C1 segment of cervical spinal cord (tissue), 14 donors: ENCODE measurements around the gene GALNT17.

ENCODE experiments used
- DNase-seq, 14 donors: peaks; one replicate each; lab custom pipeline; 2025; lab: John Stamatoyannopoulos, UW

GALNT17 gene

GRCh38 chr7:71453630-71454029 lies 321.7 kb downstream of the GALNT17 start:
- DNase-seq: no peak

DNA sequence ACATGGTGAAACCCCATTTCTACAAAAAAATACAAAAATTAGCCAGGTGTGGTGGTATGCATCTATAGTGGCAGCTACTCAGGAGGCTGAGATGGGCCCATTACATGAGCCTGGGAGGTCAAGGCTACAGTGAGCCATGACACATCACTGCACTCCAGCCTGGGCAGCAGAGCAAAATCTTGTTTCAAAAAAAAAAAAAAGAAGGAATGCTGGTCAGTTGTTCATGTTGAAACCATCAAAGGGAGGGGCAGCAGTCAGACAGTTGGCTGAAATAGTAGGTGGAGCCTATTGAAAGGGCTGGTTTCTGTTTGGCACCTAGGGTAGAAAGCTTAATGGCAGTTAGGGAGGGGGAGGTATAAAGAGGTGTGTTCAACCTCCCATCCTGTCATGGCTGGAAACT lies 323.0 kb downstream of the GALNT17 start:
- DNase-seq: no peak

DNA sequence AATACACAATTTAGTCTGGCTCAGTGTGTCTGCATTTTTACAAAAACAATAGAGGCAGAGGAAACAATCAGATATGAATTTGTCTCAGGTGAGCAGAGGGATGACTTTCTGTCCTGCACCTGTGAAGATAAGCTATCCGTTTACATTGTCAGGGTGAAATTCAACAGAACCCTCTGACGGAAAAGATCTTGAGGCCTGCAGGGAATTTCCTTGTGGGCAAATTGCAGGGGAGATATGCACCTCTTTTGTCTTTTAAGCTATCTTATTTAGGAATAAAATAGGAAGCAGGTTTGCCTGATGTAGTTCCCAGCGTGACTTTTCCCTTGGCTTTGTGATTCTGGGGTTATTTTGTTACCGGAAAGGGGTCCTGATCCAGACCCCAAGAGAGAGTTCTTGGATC lies 325.1 kb downstream of the GALNT17 start:
- no peak for DNase-seq

DNA sequence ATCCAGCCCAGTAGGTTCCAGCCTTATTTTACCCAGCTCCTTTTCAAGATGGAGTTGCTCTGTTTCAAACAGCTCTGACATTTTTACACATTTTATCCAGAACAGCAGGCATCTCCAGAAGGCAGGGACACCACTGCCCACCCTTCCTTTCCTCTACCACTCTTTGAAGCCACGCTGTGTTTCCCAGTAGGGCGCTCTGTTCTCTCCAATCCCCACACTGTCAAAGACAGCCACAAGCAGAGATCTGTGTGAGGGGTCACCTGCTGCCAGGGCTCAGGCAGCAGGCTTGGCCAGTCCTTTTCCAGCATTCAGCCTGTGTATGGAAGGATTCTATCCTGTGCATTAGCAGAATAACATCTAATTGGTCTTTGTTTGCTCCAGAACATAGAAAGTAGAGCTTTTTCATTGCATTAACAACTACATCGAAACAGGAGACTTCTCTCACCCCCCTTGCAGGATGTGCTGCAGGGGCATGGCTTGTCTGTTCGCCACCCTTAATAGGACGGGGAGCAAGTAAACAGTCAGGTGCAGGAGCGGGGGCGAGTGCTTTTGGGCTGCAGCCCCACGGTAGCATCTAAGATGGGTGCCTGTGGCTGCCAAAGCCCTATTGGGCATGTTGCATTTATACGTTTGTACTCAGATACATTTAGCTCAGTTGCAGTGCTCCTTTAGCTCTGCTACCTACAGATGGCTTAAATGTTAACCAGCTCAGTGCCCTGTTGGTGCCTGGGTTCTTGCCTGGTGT lies 326.1 kb downstream of the GALNT17 start:
- peak in 2 of 14 donors; percentile 2 to 86 for DNase-seq

DNA sequence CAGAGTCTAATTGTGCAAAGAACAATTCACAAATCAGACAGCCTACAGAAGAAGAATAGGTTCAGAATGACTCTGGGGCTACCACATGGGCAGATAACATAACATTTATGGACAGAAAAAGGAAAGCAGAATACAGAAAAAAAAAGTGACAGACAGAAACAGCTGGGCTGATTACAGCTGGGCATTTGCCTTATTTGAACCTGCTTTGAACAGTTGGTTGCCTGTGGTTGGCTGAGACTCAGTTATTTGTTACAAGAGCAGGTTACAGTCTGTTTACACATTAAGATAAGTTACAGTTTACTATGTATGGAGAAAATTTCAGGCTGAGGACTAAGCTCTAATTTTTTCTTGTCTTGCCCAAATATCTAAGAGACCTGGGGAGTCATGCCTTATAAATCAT lies 327.2 kb downstream of the GALNT17 start:
- peak in 1 of 14 donors; percentile 9 for DNase-seq

- no peak for DNase-seq
Measured at GRCh38 chr7:71461572-71461971, 329.6 kb downstream of the GALNT17 start.

GRCh38 chr7:71465741-71466189 lies 333.8 kb downstream of the GALNT17 start:
- DNase-seq: no peak

DNA sequence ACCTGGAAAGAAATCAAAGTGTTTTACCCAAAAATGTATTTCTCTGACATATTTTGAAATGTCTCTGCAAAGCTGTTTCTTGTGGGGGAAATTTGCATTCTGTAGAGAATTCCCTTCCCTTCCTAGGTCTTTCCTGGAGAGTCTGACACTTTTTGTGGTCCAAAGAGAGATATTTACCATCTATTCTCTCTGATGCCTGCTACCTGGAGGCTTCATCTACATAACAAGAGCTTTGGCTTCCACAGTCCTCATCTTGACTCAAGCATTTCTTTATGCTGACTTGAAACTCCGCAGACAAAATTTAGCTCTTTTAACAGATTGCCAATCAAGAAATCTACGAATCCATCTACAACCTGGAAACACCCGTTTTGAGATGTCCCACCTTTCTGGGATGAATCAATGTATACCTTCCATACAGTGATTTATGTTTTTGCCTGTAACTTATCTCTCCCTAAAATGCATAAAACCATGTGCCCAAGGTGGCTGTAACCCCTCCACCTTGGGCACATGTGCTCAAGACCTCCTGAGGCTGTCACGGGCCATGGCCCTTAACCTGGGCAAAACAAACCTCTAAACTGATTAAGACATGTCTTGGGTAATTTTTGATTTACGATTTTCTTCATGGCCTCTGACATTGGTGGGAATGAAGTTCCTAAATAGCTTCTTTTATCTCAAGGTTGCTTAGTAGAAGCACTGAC lies 334.7 kb downstream of the GALNT17 start:
- no peak for DNase-seq

- DNase-seq: no peak
Measured at GRCh38 chr7:71470326-71470725, 338.4 kb downstream of the GALNT17 start.

GRCh38 chr7:71470830-71471229 lies 338.9 kb downstream of the GALNT17 start:
- no peak for DNase-seq

- DNase-seq: no peak
Measured at GRCh38 chr7:71472962-71473361, 341.0 kb downstream of the GALNT17 start.

GRCh38 chr7:71473366-71473967 lies 341.5 kb downstream of the GALNT17 start:
- no peak for DNase-seq

DNA sequence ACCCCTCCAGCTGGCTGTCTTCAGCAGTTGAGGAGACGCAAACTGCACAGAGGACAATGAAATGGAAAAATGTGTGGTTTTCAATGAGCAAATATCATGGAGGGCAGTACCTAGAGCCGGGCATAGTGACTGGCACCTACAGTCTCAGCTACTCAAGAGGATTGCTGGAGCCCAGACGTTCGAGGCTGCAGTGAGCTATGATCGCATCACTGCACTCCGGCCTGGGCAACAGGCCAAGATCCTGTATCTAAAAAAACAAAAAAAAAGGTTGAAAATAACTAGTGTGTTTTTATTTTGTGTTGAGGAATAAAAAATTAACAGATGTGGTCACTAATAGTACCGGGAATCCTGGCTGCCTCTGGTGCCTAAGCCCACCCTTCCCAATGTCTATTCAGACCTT lies 345.5 kb downstream of the GALNT17 start:
- no peak for DNase-seq

DNA sequence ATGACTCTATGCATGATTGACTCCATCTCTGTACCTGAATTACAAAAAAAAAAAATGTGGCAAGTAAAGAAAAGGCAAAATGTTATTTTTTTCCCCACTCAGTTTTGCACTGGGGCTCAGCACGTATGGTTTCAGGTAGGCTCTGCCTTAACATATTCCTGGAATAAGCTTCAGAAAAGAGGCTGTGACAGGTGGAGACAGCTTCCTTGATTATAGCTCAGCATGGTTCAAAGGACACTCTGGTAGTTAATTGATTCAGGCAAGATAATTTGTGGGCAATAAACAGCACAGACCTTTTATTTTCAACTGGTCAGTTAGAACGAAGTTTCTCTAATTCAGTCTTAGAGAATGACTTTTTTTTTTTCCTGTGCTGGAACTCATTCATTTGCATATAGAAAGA lies 347.3 kb downstream of the GALNT17 start:
- peak in 1 of 14 donors; percentile 16 for DNase-seq

DNA sequence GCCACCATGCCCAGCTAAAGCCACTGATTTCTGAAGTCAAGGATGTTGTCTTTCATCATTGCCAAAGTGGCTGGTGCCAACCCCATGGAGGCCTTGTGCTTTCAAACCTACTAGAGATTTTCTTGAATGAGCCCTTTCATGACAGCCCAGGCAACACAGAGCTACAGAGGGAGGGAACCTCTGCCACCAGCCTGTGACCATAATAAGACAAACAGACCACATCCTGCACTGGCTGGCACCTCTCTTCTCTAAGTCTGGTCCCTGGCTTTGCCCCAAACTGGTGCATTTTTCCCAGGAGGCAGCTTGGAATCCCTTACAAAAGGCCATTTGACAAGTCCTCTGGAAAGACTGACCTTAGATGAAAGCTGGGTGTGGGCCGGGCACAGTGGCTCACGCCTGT lies 348.8 kb downstream of the GALNT17 start:
- peak in 8 of 14 donors; percentile 1 to 29 (median 10) for DNase-seq

- DNase-seq: no peak
Measured at GRCh38 chr7:71482284-71482683, 350.3 kb downstream of the GALNT17 start.

GRCh38 chr7:71484380-71484779 lies 352.4 kb downstream of the GALNT17 start:
- no peak for DNase-seq

GRCh38 chr7:71485586-71485985 lies 353.6 kb downstream of the GALNT17 start:
- DNase-seq: no peak

- DNase-seq: no peak
Measured at GRCh38 chr7:71486414-71486813, 354.5 kb downstream of the GALNT17 start.

GRCh38 chr7:71486856-71487628 lies 355.1 kb downstream of the GALNT17 start:
- no peak for DNase-seq

GRCh38 chr7:71488308-71488707 lies 356.4 kb downstream of the GALNT17 start:
- no peak for DNase-seq

DNA sequence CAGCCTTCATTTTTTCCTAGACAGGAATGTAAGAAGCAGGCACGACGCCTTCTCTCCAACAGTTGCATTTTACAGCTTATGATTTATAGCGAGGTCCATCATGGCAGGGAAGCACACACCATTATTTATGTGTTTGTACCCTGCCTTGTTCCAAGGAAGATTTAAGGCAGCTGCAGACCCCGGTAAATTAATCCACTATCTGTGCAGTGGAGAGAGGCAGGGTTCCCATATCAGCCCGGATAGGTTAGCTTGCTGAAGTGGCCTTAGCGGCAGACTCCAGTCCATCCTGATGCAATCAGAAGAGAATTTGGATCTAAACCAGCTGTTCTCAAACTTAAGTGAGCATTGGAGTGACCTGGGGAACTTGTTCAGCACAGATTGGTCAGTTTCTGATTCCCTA lies 359.4 kb downstream of the GALNT17 start:
- no peak for DNase-seq
